Measurements from ENCODE around the gene GRAP.
A peak's percentile ranks its signal among the peaks of the same experiment; 100 is the strongest.

Gene GRAP

GRCh38 chr17:18987862-18988545, 58.8 kb downstream of the GRAP start:
- TF ChIP-seq POLR2A (IDR thresholded peaks at IDR 0.05; ENCODE audit: low read length) = no peak
- no peak for TF ChIP-seq GATA1 (IDR thresholded peaks at IDR 0.05; ENCODE audit: low read depth, low read length)
- no peak for DNase-seq

- TF ChIP-seq GATA1 (IDR thresholded peaks at IDR 0.05; ENCODE audit: low read depth, low read length) (no peak), POLR2A (IDR thresholded peaks at IDR 0.05; ENCODE audit: low read length) (no peak)
- DNase-seq = no peak
These were observed 59.5 kb downstream of the GRAP start for GRCh38 chr17:18987230-18987610.

- no peak for DNase-seq
- TF ChIP-seq GATA1 (IDR thresholded peaks at IDR 0.05; ENCODE audit: low read depth, low read length) = no peak
These were observed 60.1 kb downstream of the GRAP start for GRCh38 chr17:18986541-18987229.

GRCh38 chr17:18985475-18985874, 61.3 kb downstream of the GRAP start:
- no peak for DNase-seq
- TF ChIP-seq GATA1 (IDR thresholded peaks at IDR 0.05; ENCODE audit: low read depth, low read length) (no peak), POLR2A (IDR thresholded peaks at IDR 0.05; ENCODE audit: low read length) (no peak)

- no peak for DNase-seq
- no peak for TF ChIP-seq POLR2A (IDR thresholded peaks at IDR 0.05; ENCODE audit: low read length)
- TF ChIP-seq GATA1 (IDR thresholded peaks at IDR 0.05; ENCODE audit: low read depth, low read length) = no peak
These were observed 62.3 kb downstream of the GRAP start for GRCh38 chr17:18984273-18985114.

- TF ChIP-seq POLR2A (IDR thresholded peaks at IDR 0.05; ENCODE audit: low read length) = no peak
- TF ChIP-seq GATA1 (IDR thresholded peaks at IDR 0.05; ENCODE audit: low read depth, low read length) = no peak
- DNase-seq = peak in 1 of 2 experiments; percentile 70
These were observed 64.9 kb downstream of the GRAP start for GRCh38 chr17:18981642-18982424.

GRCh38 chr17:18981335-18981641, 65.5 kb downstream of the GRAP start:
- DNase-seq = no peak
- TF ChIP-seq GATA1 (IDR thresholded peaks at IDR 0.05; ENCODE audit: low read depth, low read length) = no peak
- no peak for TF ChIP-seq POLR2A (IDR thresholded peaks at IDR 0.05; ENCODE audit: low read length)

- DNase-seq = no peak
- no peak for TF ChIP-seq GATA1 (IDR thresholded peaks at IDR 0.05; ENCODE audit: low read depth, low read length)
- no peak for TF ChIP-seq POLR2A (IDR thresholded peaks at IDR 0.05; ENCODE audit: low read length)
These were observed 65.9 kb downstream of the GRAP start for GRCh38 chr17:18980682-18981334.

GRCh38 chr17:18978655-18979054, 68.1 kb downstream of the GRAP start:
- no peak for DNase-seq
- TF ChIP-seq GATA1 (IDR thresholded peaks at IDR 0.05; ENCODE audit: low read depth, low read length) (no peak), POLR2A (IDR thresholded peaks at IDR 0.05; ENCODE audit: low read length) (no peak)

- no peak for TF ChIP-seq GATA1 (IDR thresholded peaks at IDR 0.05; ENCODE audit: low read depth, low read length)
- no peak for TF ChIP-seq POLR2A (IDR thresholded peaks at IDR 0.05; ENCODE audit: low read length)
- no peak for DNase-seq
These were observed 68.7 kb downstream of the GRAP start for GRCh38 chr17:18978050-18978449.

- DNase-seq = peak; percentile 13 to 30
These were observed 69.1 kb downstream of the GRAP start for GRCh38 chr17:18977646-18978045.

GRCh38 chr17:18977021-18977420, 69.7 kb downstream of the GRAP start:
- TF ChIP-seq POLR2A (IDR thresholded peaks at IDR 0.05; ENCODE audit: low read length) = no peak
- TF ChIP-seq GATA1 (IDR thresholded peaks at IDR 0.05; ENCODE audit: low read depth, low read length) = no peak
- DNase-seq = no peak

More at GRCh38 chr17:18977646-18978045, 69.1 kb downstream of the GRAP start:
- TF ChIP-seq POLR2A (IDR thresholded peaks at IDR 0.05; ENCODE audit: low read length) (no peak), GATA1 (IDR thresholded peaks at IDR 0.05; ENCODE audit: low read depth, low read length) (no peak)

- no peak for DNase-seq
- TF ChIP-seq POLR2A (IDR thresholded peaks at IDR 0.05; ENCODE audit: low read length) (no peak), GATA1 (IDR thresholded peaks at IDR 0.05; ENCODE audit: low read depth, low read length) (no peak)
These were observed 70.6 kb downstream of the GRAP start for GRCh38 chr17:18976201-18976600.

All from erythroblast (primary cell).